NCI-H460 (cell line): ENCODE measurements around the gene COG6. TPM values are rescaled to one million over a fixed set of nuclear protein-coding genes. Genes with fewer than 3 reads are reported as not detected.

Experiments used
- DNase-seq: peaks from one replicate; pipeline ENCODE4 v3.0.0-alpha.2; 2016; ENCODE audit warnings: low read depth; ENCODE audit errors: extremely low read depth
- polyA plus RNA-seq: library from polyadenylated mRNA; depleted of rRNA; stranded (reverse); fragments of >200 nt; gene quantifications from 2 replicates; pipeline ENCODE4 v1.2.3, GENCODE V29; 2014; cell fraction: nucleus; rRNA removed
- total RNA-seq: library from RNA; depleted of rRNA; stranded (reverse); fragments of >200 nt; shearing (Covaris generic); gene quantifications from 2 replicates; pipeline ENCODE4 v1.2.3, GENCODE V29; 2014; rRNA removed

COG6 gene
- 14.6 and 14.9 TPM in 2 replicates for total RNA-seq
- polyA plus RNA-seq = 11.2 and 19.6 TPM in 2 replicates

DNA sequence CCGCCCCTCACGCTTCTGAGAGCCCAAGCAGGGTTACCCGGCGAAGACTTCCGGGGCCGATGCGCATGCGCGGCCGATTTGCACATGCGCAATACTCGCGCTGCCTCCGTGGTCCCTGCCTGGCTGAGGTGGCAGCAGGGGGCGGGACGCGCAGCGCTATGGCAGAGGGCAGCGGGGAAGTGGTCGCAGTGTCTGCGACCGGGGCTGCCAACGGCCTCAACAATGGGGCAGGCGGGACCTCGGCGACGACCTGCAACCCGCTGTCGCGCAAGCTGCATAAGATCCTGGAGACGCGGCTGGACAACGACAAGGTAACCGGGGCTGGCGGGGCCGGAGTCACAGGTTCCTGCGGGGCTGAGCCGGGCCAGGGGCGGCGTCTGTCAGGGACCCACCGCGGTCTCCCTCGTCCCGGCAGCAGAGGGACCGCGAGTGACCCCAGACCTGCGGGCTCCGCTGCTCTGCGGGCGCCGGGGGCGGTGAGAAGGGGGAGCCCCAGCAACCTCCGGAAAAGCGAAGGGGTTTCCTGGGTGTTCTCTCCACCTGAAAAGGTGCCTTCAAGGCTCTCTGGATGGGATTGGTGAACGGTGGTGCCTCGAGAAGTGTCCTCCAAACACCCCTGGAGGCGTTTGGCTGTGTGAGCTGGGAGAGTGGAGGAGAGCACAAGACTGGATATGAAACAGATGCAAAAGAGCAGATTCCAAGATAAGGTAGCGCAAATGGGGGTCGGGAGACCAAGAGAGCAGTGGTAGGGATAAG lies at the start of gene COG6:
TSS of gene COG6 (plus strand) at position 94 of the 756 bp plus-strand sequence. CDS start at position 159, 65 bp downstream.
- DNase-seq = peak; percentile 71

DNA sequence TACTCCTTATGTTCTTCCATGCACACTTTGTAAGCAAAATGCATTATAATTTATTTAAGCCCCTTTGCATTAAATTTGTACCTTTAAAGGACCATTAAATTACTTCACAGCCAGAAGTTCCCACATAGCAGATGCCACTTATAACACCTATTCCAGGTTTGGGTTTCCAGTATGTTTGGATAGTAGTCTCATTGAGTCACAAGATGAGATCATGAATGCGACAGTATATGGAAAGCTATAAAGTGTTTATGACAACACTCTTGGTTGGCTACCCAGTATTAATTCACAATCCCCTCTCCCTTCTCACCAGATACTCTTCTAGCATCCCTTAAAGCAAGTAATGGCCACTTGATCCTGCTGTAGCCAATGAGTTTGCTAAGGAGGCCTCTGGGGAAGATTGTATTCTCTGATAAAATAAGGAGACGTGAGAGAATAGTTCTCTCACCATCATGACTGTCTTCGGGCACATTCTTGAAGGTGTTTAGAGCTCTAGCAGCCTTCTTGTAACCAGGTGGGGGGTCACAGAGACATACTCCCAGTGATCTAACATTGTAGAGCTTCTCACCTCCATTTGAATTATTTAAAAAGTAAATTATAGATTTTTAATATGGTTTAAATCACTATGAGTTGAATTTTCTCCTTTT lies 49.7 kb upstream of the COG6 start:
- DNase-seq = no peak

DNA sequence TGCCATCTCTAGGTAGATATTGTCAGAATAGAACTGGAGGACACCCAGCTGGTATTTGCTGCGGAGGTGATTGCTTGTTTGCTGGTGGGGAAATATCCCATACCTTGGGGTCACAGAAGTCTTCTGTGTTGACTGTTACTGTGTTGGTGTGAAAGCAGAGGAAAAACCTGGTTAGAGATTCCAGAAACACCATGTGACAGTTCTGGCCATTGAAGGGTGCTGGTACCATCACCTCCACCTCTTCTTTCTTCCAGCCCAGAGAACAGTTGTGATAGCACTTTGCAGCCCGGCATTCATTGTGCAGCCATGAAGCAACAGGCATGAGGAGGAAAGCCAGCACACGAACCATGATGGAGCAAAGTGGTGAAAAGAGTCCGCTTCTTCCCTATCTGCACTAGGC lies 47.6 kb upstream of the COG6 start:
- no peak for DNase-seq

DNA sequence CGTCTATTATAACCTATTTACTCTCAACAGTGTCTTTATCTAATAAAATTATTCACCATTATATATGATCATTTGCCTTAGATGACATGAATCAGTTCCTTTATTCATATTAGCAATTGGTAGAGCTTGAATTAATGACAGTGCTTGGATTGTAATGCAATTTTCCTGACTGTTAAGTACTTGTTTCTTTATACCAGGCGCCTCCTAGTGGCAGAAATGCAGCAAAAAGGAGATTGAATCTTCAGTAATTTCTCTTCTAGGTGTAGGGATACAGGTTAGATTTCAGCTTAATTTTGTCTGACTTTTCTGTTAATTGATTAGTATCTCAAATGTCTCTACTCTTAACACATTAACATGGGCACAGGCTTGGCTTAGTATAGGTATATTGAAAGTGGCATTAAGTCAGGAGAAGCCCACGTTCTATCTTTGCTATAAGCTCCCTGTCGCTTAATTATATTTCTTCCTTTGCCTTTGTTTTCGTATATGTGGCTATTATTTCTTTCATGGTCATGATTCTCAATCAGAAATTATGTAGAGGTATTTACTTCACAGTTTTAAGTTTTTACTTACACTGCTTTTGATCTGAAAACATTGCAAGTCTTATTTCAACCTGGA lies 43.3 kb upstream of the COG6 start:
- peak; percentile 56 for DNase-seq

GRCh38 chr13:39616087-39616694 lies 39.3 kb upstream of the COG6 start:
- DNase-seq = peak; percentile 54

DNA sequence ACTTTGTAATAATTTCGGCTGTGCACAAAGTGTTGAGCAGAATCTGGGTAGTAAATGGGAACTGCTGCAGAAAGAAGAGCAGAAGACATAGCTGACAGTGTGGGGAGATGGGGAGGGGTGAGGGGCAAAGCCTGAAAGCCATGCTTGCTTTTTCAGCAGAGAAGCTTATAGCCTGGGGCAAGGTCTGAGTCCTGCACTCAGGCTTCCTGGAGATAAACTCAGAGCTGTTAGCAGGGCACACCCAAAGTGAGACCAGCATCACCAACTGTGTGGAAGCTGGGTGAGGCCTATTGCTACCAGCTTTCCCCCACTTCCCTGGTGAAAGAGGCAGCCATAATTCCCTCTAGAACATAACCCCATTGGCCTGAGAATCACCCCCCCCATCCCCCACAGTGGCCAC lies 36.9 kb upstream of the COG6 start:
- DNase-seq = no peak

DNA sequence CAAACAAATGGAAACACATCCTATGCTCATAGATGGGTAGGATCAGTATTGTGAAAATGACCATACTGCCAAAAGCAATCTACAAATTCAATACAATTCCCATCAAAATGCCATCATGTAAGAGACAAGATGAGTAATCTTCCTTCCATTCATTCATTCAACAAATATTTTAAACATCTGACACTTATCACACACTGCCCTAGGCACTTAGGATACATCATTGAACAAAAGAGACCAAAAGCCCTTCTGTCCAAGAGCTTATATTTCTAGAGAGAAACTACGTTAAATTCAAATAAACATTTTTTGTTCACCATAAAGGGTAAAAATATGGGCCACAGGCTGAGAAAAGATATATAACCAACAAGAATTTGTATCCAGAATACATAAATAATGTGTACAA lies 32.0 kb upstream of the COG6 start:
- DNase-seq = no peak

DNA sequence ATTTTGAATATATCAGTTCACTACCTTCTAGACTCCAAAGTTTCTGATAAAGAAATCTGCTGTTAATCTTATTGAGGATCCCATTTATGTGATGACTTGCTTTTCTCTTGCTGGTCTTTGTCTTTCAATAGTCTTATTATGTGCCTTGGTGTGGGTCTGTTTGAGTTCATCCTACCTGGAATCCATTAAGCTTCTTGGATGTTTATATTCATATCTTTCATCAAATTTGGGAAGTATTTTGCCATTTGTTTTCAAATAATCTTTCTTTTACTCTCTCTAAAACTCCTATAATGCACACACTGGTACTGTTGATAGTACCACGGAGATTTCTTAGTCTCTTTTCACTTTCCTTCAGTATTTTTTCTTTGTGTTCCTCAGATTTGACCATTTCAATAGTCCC lies 24.2 kb upstream of the COG6 start:
- no peak for DNase-seq

DNA sequence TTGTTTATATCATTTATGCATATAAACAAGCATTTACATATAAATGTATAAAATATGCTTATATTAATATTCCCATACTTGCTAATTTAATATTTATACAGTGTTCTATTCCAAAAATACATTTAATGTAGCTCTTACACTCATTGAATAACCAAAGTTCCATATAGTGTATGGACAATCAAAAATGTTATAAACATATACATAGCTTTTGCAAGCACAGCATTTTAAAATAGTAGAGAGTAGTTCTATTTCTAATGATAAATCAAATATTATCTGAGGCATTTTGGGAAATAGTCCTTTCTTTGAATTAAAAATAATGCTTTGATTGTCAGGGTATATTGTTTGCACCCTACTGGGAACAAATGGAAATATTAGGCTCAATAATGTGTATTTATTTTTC lies 22.5 kb upstream of the COG6 start:
- DNase-seq = no peak

DNA sequence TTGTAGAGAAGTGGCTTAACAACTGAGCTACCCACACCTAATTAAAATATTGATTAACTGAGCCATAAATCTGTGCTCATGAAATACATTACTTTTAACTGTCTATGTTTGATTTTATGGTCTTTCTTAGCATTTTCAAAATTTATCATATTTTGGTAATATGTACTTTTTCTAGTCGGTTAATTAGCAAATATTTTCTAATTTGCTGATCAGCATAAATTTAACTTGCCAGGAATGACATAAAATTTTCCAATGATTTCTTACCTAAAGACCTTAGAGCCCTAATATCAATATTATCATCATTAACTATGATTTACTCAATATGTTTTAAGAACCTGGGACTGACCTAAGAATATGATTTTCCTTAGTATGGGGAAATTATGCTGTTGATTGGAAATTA lies 19.9 kb upstream of the COG6 start:
- DNase-seq = no peak

DNA sequence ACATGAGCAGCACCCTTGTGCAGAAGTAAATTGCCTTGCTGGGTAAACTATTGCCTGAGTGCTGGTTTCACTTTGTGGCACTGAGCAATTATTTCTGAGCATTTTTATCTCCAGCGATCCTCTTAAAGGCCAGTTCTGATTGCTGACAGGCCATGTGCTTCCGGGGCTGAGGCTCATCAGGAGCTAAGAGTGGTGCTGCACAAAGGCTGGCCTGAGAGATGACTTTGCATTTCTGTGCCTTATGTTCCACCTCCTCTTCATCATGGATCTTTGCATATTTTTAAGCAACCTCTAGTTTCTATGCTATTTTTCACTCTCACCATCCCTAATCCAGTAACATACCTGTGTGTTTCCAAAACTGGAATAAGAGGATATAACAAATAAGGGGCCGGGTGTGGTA lies 17.6 kb upstream of the COG6 start:
- DNase-seq = no peak

- DNase-seq = no peak
Measured at GRCh38 chr13:39641645-39642044, 13.8 kb upstream of the COG6 start.

DNA sequence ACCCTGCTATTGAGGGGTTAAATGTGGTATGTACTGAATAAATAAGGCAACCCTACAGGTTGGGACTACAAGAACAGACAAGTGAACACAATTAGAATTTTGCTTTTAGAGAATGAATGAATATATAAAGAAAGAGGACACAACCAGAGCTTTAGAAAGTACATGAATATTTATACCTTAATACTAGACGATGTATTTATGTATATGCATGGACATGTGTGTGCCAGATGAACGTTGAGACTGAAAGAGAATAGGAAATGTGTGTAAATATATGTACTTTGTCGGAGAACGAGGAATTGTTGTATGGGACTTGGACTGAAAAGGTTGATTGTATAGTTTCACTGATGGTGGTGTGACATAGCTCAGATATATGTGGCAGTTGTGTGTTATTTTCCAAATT lies 9.3 kb upstream of the COG6 start:
- no peak for DNase-seq

DNA sequence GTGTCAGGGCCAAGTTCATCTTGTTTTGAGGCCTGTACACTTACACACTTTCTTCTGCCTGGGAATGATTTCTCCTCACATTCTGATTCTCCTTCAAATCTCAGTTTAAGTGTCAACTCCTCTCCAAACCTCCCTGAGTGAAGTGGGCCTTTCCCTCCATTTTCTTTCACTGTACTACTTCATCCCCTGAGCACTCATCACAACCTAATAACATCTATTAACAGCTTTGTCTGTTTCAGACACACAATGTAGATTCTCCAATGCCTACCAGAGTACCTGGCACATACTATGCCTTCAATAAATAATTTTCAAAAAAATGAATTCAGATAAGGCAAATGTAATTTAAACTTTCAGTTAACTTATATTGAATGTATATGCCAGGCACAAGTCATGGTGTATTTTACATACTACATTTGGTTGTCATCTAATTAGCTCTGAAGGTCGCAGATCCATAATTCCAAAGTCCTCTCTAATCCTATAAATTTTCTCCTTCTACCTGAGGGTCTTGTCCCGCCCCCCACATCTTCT lies 357 bp upstream of the COG6 start:
- no peak for DNase-seq

DNA sequence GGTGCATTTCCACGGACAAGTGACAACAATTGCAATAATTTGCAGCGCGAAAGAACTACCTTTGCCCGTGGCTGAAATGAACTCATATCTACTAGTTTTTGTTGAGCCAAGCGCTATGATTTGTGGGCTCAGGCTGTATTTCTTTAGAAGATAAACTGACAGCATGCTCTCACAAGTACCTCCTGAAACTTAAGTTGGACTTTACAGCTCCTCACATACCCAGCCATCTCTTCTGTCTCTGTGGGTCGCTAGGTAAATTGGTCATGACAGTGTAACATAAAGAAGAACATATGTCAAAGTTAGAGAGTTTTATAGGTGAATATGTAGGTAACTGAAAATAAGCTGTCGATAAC lies 839 bp downstream of the COG6 start:
- DNase-seq = no peak

DNA sequence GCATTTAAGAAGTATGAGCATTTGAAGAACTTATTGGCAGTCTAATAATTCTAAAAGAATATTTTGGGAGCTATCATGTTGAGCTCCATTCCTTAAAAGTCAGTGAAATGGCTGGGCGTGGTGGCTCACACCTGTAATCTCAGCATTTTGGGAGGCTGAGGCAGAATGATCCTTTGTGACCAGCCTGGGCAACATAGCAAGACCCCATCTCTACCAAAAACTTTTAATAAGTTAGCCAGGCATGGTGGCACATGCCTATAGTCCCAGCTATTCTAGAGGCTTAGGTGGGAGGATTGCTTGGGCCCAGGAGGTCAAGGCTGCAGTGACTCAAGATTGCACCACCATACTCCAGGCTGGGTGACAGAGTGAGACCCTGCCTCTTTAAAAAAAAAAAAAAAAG lies 8.0 kb downstream of the COG6 start:
- DNase-seq = no peak

DNA sequence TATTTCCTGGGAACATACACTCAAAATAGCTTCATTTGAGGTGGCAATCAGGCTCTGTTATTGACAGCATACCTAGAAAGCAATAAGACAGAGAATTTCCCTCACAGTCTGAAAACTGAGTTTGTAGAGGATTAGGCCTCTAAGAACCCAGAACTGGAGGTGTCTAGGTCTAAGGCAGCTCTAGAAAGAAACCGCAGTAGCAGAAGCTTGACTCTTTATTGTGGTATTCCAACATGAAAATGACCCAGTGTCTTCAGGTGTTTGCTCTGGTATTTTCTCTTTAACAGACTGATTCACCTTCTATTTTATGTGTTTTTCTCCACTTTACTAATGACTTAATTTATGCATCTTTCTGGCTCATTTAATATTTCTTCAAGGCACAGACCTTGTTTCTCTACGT lies 8.5 kb downstream of the COG6 start:
- DNase-seq = no peak

DNA sequence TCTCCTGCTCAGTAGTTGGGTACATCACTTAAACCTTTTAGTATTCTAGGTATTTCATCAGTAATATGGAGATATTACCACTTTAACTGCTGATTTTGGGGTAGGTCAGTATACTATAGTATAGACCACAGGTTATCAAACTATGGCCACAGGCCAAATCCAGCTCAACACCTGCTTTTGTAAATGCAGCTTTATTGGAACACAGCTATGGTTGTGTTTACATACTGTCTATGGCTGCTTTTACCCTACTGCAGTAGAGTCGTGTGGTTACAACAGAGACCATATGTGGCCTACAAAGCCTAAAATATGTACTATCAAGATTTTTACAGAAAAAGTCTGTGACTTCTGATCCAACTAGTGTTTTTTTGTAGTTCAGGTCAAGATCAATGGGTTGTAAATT lies 10.3 kb downstream of the COG6 start:
- DNase-seq = no peak

DNA sequence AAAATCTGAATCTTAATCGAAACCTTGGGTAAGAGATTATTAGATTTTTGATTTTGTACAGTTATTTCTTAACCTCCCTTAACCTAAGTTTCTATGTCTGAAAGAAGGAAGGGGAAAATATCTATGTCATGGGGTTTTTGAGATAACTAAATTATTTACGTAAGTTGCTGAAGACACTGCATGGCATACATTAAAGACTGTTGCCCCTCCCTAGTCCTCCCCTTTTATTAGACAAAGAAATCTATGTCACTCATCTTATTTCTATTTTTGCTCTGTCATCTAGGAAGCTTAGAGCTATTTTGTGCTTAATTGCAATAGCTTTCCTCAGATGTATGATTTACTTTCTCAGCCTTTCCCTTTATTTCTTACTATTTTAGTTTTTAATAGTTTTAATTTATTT lies 15.0 kb downstream of the COG6 start:
- no peak for DNase-seq

DNA sequence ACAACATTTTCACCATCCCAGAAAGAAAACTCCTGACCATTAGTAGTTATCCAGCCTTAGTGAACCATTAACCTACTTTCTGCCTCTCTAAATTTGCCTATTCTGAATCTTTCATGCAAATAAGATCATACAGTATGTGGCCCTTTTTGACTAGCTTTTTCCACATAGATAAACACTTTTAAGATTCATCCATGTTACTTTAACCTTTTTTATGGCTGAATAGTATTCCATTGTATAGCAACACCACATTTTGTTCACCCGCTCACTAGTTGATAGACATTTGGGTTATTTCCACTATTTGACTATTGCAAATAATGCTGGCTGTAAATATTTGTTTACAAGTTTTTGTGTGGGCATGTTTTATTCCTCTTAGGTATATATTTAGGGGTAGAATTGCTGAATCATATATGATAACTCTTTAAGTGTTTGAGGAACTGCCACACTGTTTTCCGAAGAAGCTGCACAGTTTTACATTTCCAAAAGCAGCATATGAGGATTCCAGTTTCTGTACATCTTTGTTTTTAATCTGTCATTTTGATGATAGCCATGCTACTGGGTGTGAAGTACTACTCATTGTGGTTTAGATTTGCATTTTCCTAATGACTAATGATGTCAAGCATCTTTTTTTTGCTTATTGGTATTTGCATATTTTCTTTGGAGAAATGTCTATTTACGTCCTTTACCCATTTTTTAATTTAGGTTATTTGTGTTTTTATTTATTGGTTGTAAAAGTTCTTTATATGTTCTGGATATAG lies 17.1 kb downstream of the COG6 start:
- DNase-seq = no peak

GRCh38 chr13:39675904-39676303 lies 20.4 kb downstream of the COG6 start:
- DNase-seq = no peak
